Keratinocyte (primary cell): Measurements from ENCODE around the gene NR1D2.

ENCODE experiments used
- EZH2 ChIP-seq: IDR thresholded peaks from one replicate; pipeline ENCODE4 v1.6.1; 2012; ENCODE audit warnings: inconsistent platforms, mild to moderate bottlenecking, low read length, moderate library complexity
- TF ChIP-seq, protein P1 (sequence below), 3 experiments: IDR thresholded peaks in 1 of 3; conservative IDR thresholded peaks in 1 of 3; optimal IDR thresholded peaks in 1 of 3; 2 replicates in 2 of 3; 3 replicates in 1 of 3; pipeline versions ENCODE3 to v1.5.1; 2011; ENCODE audit warnings: low read length in 3 of 3, mild to moderate bottlenecking in 3 of 3, moderate library complexity in 2 of 3, control low read depth in 1 of 3, inconsistent platforms in 1 of 3; ENCODE audit not compliant: insufficient read depth in 2 of 3; ENCODE audit errors: extremely low read depth in 1 of 3

DNA sequence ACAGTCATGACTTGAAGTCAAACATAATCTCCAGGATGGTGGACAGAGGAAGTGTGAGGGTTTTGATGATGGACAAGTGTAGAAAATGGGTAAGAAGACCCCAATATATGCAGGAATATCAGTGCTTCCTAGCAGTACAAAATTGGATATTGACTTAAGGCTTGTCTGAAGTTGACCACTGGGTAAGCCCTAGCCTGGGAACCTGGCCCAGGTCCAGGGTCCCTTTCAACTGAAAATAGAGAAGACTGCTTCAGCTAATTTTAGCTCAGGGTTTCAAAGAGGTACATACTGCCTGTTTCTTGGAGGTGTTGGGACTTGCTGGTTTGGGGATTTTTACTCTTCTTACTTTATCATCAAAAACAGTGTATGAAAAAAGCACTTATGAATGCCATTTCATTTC is 4.7 kb downstream of the NR1D2 start:
- TF ChIP-seq, protein P1, sequence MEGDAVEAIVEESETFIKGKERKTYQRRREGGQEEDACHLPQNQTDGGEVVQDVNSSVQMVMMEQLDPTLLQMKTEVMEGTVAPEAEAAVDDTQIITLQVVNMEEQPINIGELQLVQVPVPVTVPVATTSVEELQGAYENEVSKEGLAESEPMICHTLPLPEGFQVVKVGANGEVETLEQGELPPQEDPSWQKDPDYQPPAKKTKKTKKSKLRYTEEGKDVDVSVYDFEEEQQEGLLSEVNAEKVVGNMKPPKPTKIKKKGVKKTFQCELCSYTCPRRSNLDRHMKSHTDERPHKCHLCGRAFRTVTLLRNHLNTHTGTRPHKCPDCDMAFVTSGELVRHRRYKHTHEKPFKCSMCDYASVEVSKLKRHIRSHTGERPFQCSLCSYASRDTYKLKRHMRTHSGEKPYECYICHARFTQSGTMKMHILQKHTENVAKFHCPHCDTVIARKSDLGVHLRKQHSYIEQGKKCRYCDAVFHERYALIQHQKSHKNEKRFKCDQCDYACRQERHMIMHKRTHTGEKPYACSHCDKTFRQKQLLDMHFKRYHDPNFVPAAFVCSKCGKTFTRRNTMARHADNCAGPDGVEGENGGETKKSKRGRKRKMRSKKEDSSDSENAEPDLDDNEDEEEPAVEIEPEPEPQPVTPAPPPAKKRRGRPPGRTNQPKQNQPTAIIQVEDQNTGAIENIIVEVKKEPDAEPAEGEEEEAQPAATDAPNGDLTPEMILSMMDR (optimal IDR thresholded peaks at IDR 0.05 in 1 of 3, IDR thresholded peaks at IDR 0.05 in 1 of 3, conservative IDR thresholded peaks at IDR 0.05 in 1 of 3; ENCODE audit: extremely low read depth in 1 of 3, insufficient read depth in 2 of 3, low read length in 3 of 3), result no peak
- TF ChIP-seq EZH2, result no peak
